Activated CD8-positive, alpha-beta memory T cell treated with anti-CD3 and anti-CD28 coated beads, Interleukin-2, amount 50 U/mL, for 4 hours (primary cell): ENCODE measurements around the gene SLC12A4.

Experiments used
- DNase-seq: peaks from one replicate; pipeline ENCODE4 v3.0.0-alpha.2; 2020

The SLC12A4 gene

GRCh38 chr16:67962135-67962534 is 6.3 kb downstream of the SLC12A4 start:
- no peak for DNase-seq

GRCh38 chr16:67961551-67961957 is 6.9 kb downstream of the SLC12A4 start:
- DNase-seq = no peak

DNA sequence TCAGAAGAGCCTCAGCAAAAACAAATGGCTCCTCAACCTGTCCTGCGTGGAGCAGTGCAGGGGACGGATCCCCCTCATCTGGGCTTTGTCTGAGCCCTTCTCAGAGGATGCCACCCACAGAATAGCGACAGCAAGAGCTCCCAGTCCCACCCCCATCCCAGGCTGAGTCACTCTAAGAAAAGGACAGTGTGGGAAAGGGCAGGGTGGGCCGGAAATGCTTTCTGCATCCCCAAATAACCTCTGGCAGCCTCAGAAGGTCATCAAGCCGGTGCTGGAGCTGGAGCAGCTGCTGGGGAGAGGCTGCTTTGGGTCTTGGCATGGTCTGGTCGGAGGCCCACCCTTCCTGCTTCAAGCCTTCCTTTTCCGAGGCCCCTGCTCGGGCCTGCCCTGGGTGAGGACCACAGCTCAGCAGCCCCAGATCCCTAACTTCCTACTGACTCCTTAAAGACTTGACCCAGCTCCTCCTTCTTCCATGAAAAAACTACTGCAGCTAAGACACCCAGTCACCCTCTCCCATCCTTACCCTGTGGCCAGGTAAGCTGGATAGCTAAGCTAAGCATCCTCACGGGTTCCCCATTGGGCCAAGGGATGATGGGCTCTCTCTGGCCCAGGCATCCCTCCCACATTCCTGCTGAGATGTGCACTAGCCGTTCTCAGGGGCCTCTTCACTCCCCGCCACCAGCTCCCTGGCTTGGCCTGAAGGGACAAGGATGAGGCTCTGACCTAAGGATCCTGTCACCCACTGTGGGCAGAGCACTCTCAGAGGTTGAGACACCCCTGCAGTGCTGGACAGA is 8.7 kb downstream of the SLC12A4 start:
- DNase-seq = no peak

DNA sequence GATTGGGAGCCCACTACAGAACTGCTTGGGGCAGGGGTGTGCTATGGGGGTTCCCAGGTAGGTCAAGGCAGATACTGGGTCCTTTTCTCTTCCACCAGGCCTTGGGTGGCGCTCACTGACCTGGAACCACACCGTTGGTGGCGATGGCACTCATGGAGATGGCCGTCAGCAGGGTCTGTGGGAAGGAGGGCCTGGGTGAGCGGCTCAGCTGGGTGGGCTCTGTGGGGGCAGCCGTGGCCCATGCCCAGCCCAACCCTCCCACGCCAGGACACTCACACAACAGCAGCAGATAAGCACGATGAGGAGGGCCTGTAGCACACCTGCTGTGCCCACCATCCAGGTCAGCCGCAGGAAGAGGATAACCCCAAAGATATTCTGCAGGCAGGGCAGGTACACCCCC is 10.8 kb downstream of the SLC12A4 start:
- no peak for DNase-seq

- no peak for DNase-seq
Measured at GRCh38 chr16:67954421-67955196, 13.8 kb downstream of the SLC12A4 start.

- no peak for DNase-seq
Measured at GRCh38 chr16:67953641-67954375, 14.6 kb downstream of the SLC12A4 start.

DNA sequence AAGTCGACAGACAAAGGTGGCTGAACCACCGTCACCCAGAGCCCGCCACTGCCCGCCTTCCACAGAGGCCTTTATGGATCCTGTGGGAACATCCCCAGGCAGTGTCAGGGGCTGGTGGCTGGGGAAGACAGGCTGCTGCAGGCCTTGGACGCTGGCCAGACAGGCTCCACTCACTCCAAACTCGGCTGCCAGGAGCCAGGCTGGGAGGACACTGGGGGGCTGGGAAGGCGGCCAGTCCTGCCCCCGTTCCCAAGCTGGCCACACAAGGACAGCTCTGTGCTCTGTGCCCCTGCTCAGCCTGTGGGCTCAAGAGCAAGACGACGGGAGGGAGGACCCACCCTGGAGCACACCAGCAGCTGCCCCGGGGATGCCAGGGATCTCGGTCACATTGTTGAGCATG is 17.0 kb downstream of the SLC12A4 start:
- DNase-seq = no peak

DNA sequence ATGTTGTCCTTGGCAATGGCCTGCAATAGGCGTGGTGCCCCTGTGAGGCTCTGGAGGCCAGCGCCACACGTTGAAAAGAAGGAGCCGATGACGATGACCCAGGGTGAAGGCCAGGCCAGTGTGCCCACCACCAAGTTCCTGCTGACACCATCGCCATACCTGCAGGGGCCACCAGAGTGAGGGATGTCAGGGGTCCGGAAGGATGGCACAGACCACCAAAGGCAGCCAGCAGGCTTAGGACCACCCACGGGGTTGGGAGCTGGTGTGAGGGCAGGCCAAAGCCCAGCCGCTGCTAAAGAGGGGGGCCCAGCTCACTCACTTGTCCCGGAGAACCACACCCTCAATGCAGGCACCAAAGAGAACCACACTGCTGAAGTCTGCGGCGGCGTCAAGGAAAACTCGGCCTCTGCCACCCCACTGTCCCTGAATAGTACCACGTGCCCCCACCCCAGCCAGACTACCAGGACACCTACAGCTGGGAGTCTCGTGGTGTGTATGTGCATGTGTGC is 18.0 kb downstream of the SLC12A4 start:
- no peak for DNase-seq

DNA sequence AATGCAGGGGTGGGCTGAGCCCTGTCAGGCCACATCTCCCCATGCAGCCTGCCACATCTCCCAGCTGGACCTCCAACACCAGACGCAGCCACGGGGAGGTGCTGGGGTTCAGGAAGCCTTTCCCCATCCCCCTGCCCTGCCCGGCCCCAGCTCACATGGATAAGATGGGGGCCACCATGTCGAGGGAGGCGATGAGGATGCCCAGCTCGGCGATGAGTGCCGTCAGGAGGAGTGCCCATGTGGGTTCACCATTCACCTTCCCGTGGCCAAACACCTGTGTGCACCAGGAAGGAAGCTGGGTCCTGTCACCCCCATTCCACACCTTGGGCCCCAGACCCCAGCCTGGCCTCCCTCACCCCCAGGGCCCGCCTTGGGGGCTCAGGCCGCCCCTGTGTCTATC is 18.8 kb downstream of the SLC12A4 start:
- DNase-seq = no peak

DNA sequence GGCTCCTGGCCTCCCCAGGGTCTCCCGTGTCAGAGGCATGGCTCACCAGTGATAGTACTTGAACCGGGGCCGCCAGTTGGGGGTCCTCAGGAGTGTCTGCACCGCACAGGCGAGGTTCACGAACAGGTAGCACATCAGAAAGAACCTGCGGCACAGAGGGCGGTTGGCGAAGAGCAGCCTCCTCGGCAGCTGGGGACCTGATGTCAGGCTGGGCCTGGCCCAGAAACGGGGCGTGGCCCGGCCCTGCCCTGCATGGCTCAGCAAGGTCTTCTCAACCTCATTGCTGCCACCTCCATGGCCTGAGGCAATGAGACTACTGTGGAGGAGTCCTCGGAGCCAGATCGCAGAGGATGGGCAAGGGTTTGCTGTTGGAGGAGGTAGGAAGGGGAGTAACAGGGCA is 20.4 kb downstream of the SLC12A4 start:
- DNase-seq = no peak

DNA sequence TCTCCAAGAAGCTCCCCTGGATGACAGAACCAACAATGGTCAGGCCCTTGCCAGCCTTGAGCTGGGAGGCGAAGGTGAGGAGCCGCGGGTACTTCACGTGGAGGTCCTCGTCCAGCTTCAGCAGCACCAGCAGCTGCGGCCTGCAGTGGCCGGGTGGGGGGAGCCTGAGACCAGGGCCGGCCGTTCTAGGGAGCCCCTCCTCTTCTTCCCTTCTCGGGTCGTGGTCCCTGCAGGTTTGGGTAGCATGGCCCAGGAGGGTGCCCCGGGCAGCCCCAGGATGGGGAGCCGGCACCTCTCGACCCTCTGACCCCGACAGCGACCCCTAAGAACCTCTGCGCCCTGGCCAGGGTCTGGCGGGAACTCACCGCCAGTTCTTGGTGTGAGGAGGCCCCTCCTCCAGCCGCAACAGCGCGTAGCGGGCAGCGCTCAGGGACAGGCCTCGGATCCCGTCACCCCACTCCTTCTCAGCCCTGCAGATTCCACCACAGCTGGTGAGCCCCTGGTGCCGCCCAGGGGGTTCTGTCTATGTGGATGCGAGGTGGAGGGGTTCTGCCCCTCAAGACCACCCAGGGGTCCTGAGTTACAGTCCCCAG is 21.4 kb downstream of the SLC12A4 start:
- no peak for DNase-seq

GRCh38 chr16:67946128-67946569 is 22.3 kb downstream of the SLC12A4 start:
- DNase-seq = no peak

DNA sequence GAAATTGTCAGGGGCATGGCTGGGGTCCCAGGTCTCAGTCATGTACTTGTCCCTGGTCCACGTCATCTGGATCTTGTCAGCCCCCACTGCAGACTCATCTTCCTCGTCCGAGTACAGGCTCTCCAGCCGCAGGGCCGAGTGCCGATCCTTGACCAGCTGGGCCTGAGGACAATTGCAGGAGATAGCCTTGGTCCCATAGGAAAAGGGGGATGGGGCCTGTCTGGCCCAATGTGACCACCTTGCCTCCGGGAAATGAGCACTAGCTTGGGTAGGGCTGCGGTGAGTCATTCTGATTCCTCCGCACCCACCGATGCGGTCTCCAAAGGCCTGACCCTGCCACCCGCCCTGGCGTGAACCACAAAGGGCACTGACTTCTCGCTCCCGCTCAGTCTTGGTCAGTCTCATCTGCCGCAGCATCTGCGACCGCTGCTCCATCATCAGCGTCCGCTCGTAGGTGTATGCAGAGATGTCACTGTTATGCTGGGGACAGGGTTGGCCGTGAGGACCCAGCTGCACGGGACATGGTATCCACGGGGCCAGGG is 23.0 kb downstream of the SLC12A4 start:
- DNase-seq = no peak

- DNase-seq = no peak
Measured at GRCh38 chr16:67944690-67945391, 23.6 kb downstream of the SLC12A4 start.

GRCh38 chr16:67943619-67944504 is 24.6 kb downstream of the SLC12A4 start, which contains the start of gene LCAT:
TSS of gene LCAT (minus strand) at chr16:67944120. CDS start at chr16:67944101, 19 bp downstream.
- no peak for DNase-seq

GRCh38 chr16:67943256-67943618 is 25.2 kb downstream of the SLC12A4 start:
- no peak for DNase-seq

DNA sequence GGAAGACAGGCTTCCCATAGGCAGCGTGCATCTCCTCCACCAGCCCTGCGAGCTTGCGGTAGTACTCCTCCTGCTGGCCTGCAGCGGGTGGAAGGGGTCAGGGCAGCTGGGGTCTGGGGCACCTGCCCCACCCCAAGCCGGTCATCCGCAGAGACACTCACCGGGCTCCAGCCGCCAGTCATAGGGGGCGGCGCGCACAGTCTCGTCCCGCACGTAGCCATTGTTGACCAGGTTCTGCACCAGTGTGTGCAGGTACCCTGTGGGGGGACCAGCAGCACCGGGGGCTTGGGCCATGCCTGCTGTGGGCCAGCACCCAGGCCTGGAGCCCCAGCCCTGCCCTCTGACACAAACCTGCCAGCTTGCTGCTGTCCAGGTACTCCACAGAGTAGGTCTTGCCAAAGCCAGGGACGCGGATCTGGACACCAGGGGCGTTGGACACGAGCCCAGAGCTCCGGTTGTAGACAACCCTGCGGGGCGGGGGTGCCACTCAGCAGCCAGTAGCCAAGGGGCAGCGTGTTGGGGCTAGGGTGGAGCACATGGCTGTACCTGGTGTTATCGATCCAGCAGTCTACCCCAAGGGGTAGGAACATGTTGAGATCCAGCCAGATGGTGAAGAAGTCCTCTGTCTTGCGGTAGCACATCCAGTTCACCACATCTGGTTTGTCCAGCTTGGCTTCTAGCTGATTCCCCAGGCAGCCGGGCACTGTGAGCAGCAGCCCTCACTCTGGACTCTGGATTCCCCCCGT is 25.8 kb downstream of the SLC12A4 start:
- DNase-seq = no peak

DNA sequence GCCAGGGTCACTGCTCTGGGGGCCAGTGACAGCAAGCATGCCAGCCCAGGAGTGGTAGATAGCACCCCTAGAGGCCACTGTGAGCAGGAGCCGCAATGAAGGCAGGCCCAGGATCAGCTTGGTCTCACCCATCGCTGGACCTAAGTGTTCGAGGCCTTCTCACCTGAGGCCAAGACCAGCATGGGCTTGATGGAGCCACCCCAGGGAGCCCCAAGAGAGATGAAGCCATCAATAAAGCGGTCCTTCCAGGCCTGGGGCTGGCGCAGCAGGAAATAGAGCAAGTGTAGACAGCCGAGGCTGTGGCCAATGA is 26.3 kb downstream of the SLC12A4 start:
- DNase-seq = no peak

DNA sequence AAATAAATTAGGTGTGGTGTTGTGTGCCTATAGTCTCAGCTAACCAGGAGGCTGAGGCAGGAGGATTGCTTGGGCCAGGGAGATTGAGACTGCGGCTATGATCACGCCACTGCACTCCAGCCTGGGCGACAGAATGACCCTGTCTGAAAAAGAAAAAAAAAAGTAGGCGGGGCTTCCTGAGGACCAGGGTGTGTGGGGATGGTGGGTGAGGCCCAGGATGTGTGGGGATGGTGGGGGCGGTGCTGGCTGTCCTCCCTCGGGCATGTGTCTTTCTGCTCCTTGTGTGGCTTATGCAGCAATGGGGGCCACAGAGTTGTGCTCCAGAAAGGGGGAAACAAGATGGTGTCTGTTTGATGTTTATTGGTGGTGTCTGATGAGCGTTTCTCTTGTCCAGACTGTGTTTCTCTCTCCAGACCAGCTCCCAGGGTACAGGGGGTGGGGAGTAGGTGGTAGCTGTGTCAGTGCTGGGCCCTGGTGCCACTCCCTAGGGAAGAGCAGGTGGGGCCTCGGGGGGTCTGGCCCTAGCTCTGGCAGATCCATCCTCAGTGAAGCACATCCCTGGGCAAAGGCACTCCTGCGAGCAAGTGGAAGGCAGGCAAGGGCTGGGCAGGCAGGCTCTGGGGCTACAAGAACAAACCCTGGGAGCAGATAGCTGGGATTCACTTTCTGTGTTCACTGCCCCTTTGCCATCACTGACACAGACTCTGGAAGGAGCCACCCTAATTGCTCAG is 26.8 kb downstream of the SLC12A4 start:
- DNase-seq = no peak
